Measurements from ENCODE around the gene TEDC2.

Gene TEDC2

DNA sequence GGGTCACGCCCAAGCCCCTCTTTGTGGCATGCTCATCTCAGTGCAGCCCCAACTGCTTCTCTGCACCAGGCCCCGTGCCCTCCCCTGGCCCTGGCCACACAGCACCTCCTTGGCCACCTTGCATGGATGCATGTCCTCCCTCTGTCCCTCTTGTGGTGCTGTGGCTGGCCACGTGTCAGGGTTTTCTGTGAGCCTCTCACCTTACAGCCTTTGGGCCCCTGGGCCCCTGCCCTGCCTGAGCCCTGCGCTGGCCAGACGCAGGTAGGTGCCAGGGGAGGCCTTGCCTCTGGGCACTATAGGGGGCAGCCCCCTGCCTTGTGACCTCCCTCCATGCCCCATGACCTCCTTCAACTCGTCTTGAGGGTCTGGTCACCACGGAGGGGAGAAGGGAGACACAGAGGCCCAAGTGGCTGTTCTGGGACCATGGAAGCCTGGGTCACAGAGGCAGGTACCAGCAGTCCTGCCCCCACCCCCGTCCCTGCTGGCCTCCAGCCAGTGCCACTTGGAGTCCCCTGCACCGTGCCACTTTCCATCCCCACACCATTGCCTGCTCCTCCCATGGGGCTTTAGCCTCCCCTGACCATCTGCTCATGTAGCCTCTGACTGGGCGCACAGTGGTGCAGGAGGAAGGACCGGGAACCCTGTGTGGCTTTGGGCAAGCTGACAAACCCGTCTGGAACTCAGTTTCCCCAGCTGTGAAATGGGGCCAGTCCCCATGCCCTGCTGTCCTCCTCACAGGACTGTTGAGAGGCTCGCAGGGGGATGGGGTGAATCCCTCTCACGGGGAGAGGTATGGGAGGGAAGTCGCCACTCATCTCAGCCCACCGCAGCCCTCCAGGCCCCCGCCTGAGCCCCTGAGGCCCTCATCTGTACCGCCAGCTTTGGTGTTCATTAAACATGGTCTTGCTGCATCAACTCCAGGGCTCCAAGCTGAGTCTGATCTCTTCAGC lies 42.3 kb downstream of the TEDC2 start:
- H3K4me3 ChIP-seq (ENCODE audit: low read length): no peak overlapping the region
- no peak overlapping the region for H3K27ac ChIP-seq (ENCODE audit: low read length)
- H3K36me3 ChIP-seq (ENCODE audit: control insufficient read depth, low read depth, low read length): no peaks in the 10 kb centered on the region
- H3K9me3 ChIP-seq (ENCODE audit: control insufficient read depth, low read depth, low read length): no peaks in the 10 kb centered on the region
- H3K4me1 ChIP-seq (ENCODE audit: control insufficient read depth, low read depth, low read length): no peaks in the 10 kb centered on the region
- H3K27me3 ChIP-seq (ENCODE audit: control insufficient read depth, insufficient read depth, low read length): no peaks in the 10 kb centered on the region
- H3K9ac ChIP-seq (ENCODE audit: low read length): no peak overlapping the region

DNA sequence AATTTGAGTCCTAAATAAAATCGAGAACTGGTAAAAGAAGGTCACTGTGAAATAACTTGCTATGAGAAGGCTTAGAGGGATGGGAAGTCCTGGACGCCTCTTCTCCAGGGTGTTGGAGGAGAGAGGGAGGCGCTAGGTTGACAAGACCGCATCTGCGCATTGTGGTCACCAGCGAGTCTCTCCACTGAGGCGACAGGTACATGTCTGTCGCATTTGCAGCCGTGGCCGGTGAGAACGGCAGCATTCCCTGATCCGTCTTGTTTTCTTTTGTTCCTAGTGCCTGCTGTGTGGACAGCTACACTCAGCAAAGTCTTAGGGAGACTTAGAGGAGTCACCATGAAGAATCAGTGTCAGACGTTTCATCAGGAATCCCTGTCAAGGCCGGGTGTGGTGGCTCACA lies 45.8 kb downstream of the TEDC2 start:
- no peak overlapping the region for H3K4me3 ChIP-seq (ENCODE audit: low read length)
- no peaks in the 10 kb centered on the region for H3K4me1 ChIP-seq (ENCODE audit: control insufficient read depth, low read depth, low read length)
- H3K9me3 ChIP-seq (ENCODE audit: control insufficient read depth, low read depth, low read length): no peaks in the 10 kb centered on the region
- no peaks in the 10 kb centered on the region for H3K27me3 ChIP-seq (ENCODE audit: control insufficient read depth, insufficient read depth, low read length)
- no peak overlapping the region for H3K27ac ChIP-seq (ENCODE audit: low read length)
- H3K36me3 ChIP-seq (ENCODE audit: control insufficient read depth, low read depth, low read length): no peaks in the 10 kb centered on the region
- no peak overlapping the region for H3K9ac ChIP-seq (ENCODE audit: low read length)

DNA sequence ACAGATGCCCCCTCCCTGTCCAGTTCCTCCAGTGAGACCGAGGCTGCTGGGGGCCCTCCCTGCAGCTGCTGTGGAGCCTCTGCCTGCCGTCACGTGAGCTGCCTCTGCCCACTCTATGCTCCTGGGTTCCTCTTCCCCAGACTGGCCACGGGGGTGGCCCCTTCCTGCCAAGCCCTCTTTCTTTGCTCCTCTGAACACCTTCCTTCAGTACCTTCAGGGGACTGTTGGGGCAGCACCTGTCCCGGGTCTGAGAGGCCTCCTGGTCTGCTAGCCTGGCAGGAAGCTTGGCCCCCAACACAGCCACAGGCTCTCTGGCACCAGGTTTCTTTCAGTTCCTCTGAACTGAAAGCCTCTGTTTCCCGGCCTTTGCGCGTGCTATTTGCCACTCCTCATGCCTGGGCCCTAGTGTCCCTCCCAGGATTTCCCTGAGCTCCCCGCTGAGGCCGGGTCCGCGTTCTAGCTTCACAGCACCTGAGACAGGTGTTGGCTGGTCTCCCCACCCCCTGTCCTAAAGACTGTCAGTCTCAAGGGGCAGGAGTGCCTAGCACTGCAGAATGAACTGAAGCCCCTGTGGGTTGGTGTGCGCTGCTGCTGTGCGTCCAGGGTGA lies 47.2 kb downstream of the TEDC2 start:
- H3K4me3 ChIP-seq (ENCODE audit: low read length): no peak overlapping the region
- no peaks in the 10 kb centered on the region for H3K9me3 ChIP-seq (ENCODE audit: control insufficient read depth, low read depth, low read length)
- H3K4me1 ChIP-seq (ENCODE audit: control insufficient read depth, low read depth, low read length): no peaks in the 10 kb centered on the region
- no peaks in the 10 kb centered on the region for H3K27me3 ChIP-seq (ENCODE audit: control insufficient read depth, insufficient read depth, low read length)
- H3K27ac ChIP-seq (ENCODE audit: low read length): no peak overlapping the region
- no peak overlapping the region for H3K9ac ChIP-seq (ENCODE audit: low read length)
- H3K36me3 ChIP-seq (ENCODE audit: control insufficient read depth, low read depth, low read length): no peaks in the 10 kb centered on the region

DNA sequence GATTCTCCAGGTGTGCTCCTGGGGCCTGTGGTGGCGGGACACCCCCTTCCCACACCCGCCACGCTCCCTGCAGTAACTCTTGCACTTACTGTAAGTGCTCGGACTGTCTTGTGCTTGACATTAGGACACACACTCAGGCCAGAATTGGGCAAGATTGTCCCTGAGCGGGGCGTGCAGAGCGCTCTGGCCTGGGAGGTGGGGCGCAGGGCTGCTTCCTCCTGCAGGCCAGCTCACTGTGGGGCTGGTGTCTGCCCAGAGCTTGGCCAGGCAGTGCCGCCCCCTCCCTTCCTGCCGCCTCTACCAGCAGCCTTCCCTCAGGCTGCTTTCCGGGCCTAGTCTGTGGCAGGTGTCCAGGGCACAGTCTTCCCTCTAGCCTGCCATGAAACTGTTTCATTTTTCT lies 47.8 kb downstream of the TEDC2 start:
- Histone ChIP-seq H3K36me3 (ENCODE audit: control insufficient read depth, low read depth, low read length) (no peaks in the 10 kb centered on the region), H3K4me1 (ENCODE audit: control insufficient read depth, low read depth, low read length) (peaks cover 1% of the 10 kb centered on the region), H3K27me3 (ENCODE audit: control insufficient read depth, insufficient read depth, low read length) (no peaks in the 10 kb centered on the region), H3K4me3 (ENCODE audit: low read length) (no peak overlapping the region), H3K9me3 (ENCODE audit: control insufficient read depth, low read depth, low read length) (no peaks in the 10 kb centered on the region), H3K27ac (ENCODE audit: low read length) (no peak overlapping the region), H3K9ac (ENCODE audit: low read length) (no peak overlapping the region)

DNA sequence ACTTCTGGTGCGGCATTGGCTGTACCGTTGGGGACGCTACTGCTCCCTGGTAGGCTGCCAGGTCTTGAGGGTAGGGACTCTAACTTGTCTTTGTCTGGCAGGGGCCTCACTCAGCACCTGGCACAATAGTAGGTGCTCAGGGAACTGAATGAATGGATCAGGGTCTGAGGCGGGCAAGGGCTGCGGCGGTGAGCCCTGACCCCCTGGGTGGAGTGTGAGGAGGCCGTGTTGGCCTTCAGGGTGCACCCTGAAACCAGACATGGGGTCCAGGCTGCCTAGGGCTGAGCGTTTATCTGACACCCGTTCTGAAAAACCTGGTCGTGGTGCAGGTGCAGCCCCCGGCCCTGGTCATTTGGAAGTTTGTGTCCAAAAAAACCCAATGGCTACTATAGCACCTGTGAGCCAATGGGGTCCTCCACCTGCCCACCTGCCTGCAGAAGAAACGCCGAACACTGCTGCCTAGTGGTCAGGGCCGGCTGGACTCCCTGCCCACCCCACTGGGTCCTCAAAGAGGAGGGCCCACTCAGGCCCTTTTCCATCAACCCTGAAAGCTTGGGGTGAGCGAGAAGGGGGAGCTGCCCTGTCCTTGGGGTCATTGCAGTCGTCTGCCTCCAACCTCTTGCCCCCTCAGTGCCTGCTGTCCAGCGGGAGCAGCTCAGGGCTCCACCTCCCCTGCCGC lies 49.0 kb downstream of the TEDC2 start:
- Histone ChIP-seq H3K27me3 (ENCODE audit: control insufficient read depth, insufficient read depth, low read length) (no peaks in the 10 kb centered on the region), H3K4me1 (ENCODE audit: control insufficient read depth, low read depth, low read length) (peaks cover 4% of the 10 kb centered on the region), H3K4me3 (ENCODE audit: low read length) (no peak overlapping the region), H3K27ac (ENCODE audit: low read length) (no peak overlapping the region), H3K36me3 (ENCODE audit: control insufficient read depth, low read depth, low read length) (no peaks in the 10 kb centered on the region), H3K9me3 (ENCODE audit: control insufficient read depth, low read depth, low read length) (no peaks in the 10 kb centered on the region), H3K9ac (ENCODE audit: low read length) (no peak overlapping the region)

DNA sequence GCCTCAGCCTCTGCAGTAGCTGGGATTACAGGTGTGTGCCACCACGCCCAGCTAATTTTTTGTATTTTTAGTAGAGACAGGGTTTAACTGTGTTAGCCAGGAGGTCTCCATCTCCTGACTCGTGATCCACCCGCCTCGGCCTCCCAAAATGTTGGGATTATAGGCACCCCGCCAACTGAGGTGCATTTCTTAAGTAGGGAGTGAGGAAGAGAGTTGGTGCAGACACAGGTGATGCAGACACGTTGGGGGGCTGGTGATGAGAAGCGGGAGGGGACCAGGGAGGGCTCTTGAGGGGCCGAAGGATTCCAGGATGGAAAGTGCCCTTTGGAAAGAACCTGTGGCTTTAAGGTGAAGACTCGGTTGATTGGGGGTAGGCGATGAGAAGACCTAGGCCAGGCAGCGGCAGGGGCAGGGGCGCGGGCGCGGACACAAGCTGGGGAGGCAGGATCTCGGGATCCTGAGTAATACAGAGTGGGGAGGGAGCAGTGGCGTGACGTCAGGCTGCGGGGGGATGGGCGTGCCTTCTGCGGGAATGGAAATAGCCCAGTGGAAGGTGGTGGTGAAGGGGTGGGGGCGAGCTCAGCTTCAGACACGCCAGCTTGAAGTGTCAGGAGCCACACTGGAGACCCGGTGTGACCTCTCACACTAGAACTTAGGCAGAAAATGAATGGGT lies 51.4 kb downstream of the TEDC2 start:
- no peaks in the 10 kb centered on the region for H3K36me3 ChIP-seq (ENCODE audit: control insufficient read depth, low read depth, low read length)
- H3K9ac ChIP-seq (ENCODE audit: low read length): no peak overlapping the region
- no peaks in the 10 kb centered on the region for H3K27me3 ChIP-seq (ENCODE audit: control insufficient read depth, insufficient read depth, low read length)
- H3K4me3 ChIP-seq (ENCODE audit: low read length): no peak overlapping the region
- peaks cover 4% of the 10 kb centered on the region for H3K4me1 ChIP-seq (ENCODE audit: control insufficient read depth, low read depth, low read length)
- no peak overlapping the region for H3K27ac ChIP-seq (ENCODE audit: low read length)
- no peaks in the 10 kb centered on the region for H3K9me3 ChIP-seq (ENCODE audit: control insufficient read depth, low read depth, low read length)

DNA sequence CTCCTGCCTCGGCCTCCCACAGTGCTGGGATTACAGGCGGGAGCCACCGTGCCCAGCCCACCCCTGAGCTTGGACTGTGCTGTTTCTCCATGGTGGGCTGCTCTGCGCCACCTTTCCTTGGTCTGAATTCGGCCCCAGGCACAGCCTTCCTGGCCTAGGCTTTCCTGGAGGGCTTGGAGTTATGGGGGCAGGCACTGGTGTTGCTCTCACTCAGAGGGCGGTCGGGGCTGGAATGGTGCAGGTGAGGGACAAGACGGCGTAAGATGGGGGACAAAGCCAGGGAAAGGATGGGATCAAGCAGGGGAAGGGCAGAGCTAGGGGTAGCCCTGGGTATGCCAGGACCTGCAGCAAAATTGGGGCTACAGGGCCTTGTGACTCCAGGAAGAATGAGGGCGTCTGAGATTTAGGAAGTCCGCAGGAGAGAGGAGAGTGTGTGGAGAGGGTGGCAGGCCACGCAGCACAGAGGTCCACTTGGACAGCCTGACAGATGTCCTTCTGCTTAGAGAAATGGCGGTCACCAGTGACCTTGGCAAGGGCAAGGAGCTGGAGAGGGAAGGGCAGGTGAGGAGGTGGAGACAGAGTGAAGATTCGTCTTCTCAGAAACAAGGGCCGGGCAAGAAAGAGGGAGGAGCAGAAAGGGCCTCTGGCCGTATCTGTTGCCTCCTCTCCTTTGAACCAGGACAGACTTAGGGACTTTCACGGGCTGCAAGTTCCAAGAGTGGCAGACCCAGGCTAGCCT lies 52.3 kb downstream of the TEDC2 start:
- no peaks in the 10 kb centered on the region for H3K9me3 ChIP-seq (ENCODE audit: control insufficient read depth, low read depth, low read length)
- H3K4me3 ChIP-seq (ENCODE audit: low read length): no peak overlapping the region
- no peaks in the 10 kb centered on the region for H3K27me3 ChIP-seq (ENCODE audit: control insufficient read depth, insufficient read depth, low read length)
- H3K4me1 ChIP-seq (ENCODE audit: control insufficient read depth, low read depth, low read length): peaks cover 4% of the 10 kb centered on the region
- H3K36me3 ChIP-seq (ENCODE audit: control insufficient read depth, low read depth, low read length): no peaks in the 10 kb centered on the region
- no peak overlapping the region for H3K27ac ChIP-seq (ENCODE audit: low read length)
- no peak overlapping the region for H3K9ac ChIP-seq (ENCODE audit: low read length)

DNA sequence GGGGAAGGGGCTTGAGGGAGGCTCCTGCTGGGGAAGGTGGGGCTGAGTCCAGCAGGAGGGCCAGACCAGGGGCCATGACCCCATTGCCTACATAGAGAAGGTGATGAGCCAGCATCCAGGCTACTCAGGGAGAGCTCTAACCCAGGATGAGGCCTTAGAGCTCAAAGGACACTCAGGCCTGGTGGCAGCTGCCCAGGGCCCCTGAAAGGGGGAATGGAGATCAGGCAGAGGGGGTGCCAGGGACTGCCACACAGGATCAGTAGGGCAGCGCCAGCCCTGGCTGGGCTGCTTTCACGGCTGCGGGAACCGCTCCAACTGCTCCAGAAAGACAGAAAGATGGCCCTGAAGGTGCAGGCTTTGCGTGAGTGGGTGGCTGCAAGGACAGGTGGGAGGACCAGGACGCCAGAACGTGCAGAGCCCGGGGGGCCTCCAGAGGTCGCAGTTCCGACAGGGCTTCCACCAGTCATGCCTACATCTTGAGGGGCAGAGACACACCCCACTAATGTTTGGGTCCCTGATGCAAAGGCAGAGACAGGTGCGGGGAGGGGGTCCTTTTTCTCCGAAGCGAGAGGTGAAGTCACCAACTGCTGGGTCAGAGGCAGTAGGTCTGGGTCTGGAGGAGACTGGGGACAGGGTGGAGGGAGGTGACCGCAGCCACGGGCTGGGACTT lies 53.0 kb downstream of the TEDC2 start:
- no peaks in the 10 kb centered on the region for H3K36me3 ChIP-seq (ENCODE audit: control insufficient read depth, low read depth, low read length)
- H3K9me3 ChIP-seq (ENCODE audit: control insufficient read depth, low read depth, low read length): no peaks in the 10 kb centered on the region
- H3K27ac ChIP-seq (ENCODE audit: low read length): peak overlapping the region; percentile 63
- H3K27me3 ChIP-seq (ENCODE audit: control insufficient read depth, insufficient read depth, low read length): no peaks in the 10 kb centered on the region
- peak overlapping the region; percentile 73 for H3K9ac ChIP-seq (ENCODE audit: low read length)
- peak overlapping the region; percentile 72 for H3K4me3 ChIP-seq (ENCODE audit: low read length)
- H3K4me1 ChIP-seq (ENCODE audit: control insufficient read depth, low read depth, low read length): peaks cover 4% of the 10 kb centered on the region

DNA sequence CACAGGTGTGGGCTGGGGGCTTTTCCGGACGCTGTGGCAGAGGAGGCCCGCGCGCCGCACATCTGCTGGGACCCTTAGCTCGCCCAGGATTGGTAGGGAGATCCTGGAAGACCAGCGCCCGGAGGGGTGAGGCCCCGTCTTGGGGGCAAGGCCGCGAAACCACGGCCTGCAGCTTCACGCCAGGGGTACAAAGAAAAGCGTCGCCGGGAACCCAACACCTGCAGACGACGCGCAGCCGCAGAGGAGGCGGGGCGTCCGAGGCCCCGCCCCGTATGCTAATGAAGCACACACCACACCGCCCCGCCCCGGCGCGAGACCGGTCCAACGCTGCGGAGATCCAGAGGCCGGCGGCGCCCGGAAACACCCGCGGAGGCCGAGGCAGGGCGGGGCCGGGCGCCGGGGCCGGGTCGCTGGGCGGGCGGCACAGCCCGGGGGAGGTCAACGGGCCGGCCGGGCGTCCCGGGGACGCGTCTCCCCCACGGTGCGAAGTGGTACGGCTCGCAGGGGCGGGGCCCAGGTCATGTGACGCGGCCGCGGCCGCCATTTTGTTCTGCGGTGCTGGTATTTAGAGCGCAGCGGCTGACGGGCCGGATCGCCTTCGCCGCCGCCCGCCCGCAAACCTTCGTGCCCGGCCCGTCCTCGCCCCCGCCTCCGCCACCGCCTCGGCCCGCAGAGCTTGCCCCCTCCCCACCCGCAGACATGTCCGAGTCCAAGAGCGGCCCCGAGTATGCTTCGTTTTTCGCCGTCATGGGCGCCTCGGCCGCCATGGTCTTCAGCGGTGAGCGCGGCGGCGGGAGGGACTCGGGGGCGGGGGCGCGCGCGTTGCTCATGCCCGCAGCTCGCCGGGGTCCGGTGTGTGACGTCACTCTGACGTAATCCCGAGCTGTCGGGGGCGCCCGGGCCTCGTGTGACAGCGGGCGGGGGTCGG lies 53.8 kb downstream of the TEDC2 start, which contains the start of gene ATP6V0C:
ATP6V0C (plus strand) TSS at position 548 of the 928 bp plus-strand sequence; CDS start at position 700, 152 bp downstream.
- no peaks in the 10 kb centered on the region for H3K9me3 ChIP-seq (ENCODE audit: control insufficient read depth, low read depth, low read length)
- H3K27ac ChIP-seq (ENCODE audit: low read length): peak within 1 kb of the TSS; percentile 63
- peak within 1 kb of the TSS; percentile 73 for H3K9ac ChIP-seq (ENCODE audit: low read length)
- H3K27me3 ChIP-seq (ENCODE audit: control insufficient read depth, insufficient read depth, low read length): no peaks in the 10 kb centered on the region
- H3K4me1 ChIP-seq (ENCODE audit: control insufficient read depth, low read depth, low read length): peaks cover 4% of the 10 kb centered on the region
- peak within 1 kb of the TSS; percentile 72 for H3K4me3 ChIP-seq (ENCODE audit: low read length)
- no peaks in the 10 kb centered on the region for H3K36me3 ChIP-seq (ENCODE audit: control insufficient read depth, low read depth, low read length)
